NCI-H2171 treated with DMSO at 0.1 percent for 48 hours (cell line): ENCODE data around the gene PLXNA3.

ENCODE experiments used
- DNase-seq: peaks from one replicate; lab custom pipeline; 2025; lab: John Stamatoyannopoulos, UW

The PLXNA3 gene

GRCh38 chrX:154458954-154459778 lies 1.1 kb downstream of the PLXNA3 start:
- peak; percentile 66 for DNase-seq

- DNase-seq: peak; percentile 65
These were observed 1.8 kb downstream of the PLXNA3 start for GRCh38 chrX:154459832-154460231.

- DNase-seq: peak; percentile 52
These were observed 2.2 kb downstream of the PLXNA3 start for GRCh38 chrX:154460326-154460725.

- DNase-seq: no peak
These were observed 4.3 kb downstream of the PLXNA3 start for GRCh38 chrX:154462396-154462795.

- DNase-seq: no peak
These were observed 5.6 kb downstream of the PLXNA3 start for GRCh38 chrX:154463611-154464220.

- no peak for DNase-seq
These were observed 6.8 kb downstream of the PLXNA3 start for GRCh38 chrX:154464806-154465365.

- no peak for DNase-seq
These were observed 7.5 kb downstream of the PLXNA3 start for GRCh38 chrX:154465601-154466000.

- DNase-seq: no peak
These were observed 8.0 kb downstream of the PLXNA3 start for GRCh38 chrX:154466036-154466435.

GRCh38 chrX:154466907-154467306 lies 8.8 kb downstream of the PLXNA3 start:
- DNase-seq: no peak

GRCh38 chrX:154467556-154467955 lies 9.5 kb downstream of the PLXNA3 start:
- DNase-seq: no peak

- no peak for DNase-seq
These were observed 10.1 kb downstream of the PLXNA3 start for GRCh38 chrX:154468217-154468616.

GRCh38 chrX:154469114-154469513 lies 11.0 kb downstream of the PLXNA3 start:
- DNase-seq: no peak

- no peak for DNase-seq
These were observed 11.8 kb downstream of the PLXNA3 start for GRCh38 chrX:154469880-154470279.

GRCh38 chrX:154470434-154470833 lies 12.4 kb downstream of the PLXNA3 start:
- no peak for DNase-seq

GRCh38 chrX:154470914-154471568 lies 13.0 kb downstream of the PLXNA3 start:
- no peak for DNase-seq

GRCh38 chrX:154471839-154472684 lies 14.0 kb downstream of the PLXNA3 start:
- no peak for DNase-seq

- DNase-seq: no peak
These were observed 14.9 kb downstream of the PLXNA3 start for GRCh38 chrX:154472685-154473632.

GRCh38 chrX:154473683-154474082 lies 15.6 kb downstream of the PLXNA3 start:
- DNase-seq: no peak

- DNase-seq: no peak
These were observed 18.7 kb downstream of the PLXNA3 start for GRCh38 chrX:154476821-154477220.

GRCh38 chrX:154477891-154478477 lies 19.9 kb downstream of the PLXNA3 start:
- no peak for DNase-seq
